GM19324 (cell line): ENCODE results near the gene DPM2.

ENCODE experiments used
- ATAC-seq: cut with Tn5 transposase; IDR thresholded peaks from one replicate; pipeline ENCODE4 v1.9.1; 2021; ENCODE audit warnings: mild to moderate bottlenecking, moderate library complexity; ENCODE audit not compliant: unreplicated experiment, low FRiP score

Gene DPM2

GRCh38 chr9:127937388-127938297 is at the start of gene DPM2:
TSS of gene DPM2 (minus strand) at chr9:127937854. CDS start at chr9:127937820, 34 bp downstream.
- peak; percentile 86 for ATAC-seq

GRCh38 chr9:127987103-127987614 is 49.5 kb upstream of the DPM2 start:
- ATAC-seq = no peak

GRCh38 chr9:127985011-127985410 is 47.4 kb upstream of the DPM2 start:
- ATAC-seq = no peak

- no peak for ATAC-seq
These were observed 46.2 kb upstream of the DPM2 start for GRCh38 chr9:127983847-127984289.

- no peak for ATAC-seq
These were observed 45.3 kb upstream of the DPM2 start for GRCh38 chr9:127982912-127983311.

GRCh38 chr9:127981559-127982121 is 44.0 kb upstream of the DPM2 start:
- no peak for ATAC-seq

- peak; percentile 79 for ATAC-seq
These were observed 43.3 kb upstream of the DPM2 start, which contains the start of gene EEIG1 for GRCh38 chr9:127980706-127981558. TSS of gene EEIG1 (minus strand) at chr9:127980989. CDS start at chr9:127980137, 852 bp downstream.

GRCh38 chr9:127980060-127980705 is 42.5 kb upstream of the DPM2 start:
- peak; percentile 45 for ATAC-seq

- peak; percentile 13 for ATAC-seq
These were observed 41.8 kb upstream of the DPM2 start for GRCh38 chr9:127979333-127980059.

- ATAC-seq = no peak
These were observed 41.3 kb upstream of the DPM2 start for GRCh38 chr9:127979015-127979332.

GRCh38 chr9:127977884-127978647 is 40.4 kb upstream of the DPM2 start:
- ATAC-seq = no peak

- ATAC-seq = no peak
These were observed 39.6 kb upstream of the DPM2 start for GRCh38 chr9:127977009-127977883.

GRCh38 chr9:127976498-127976897 is 38.8 kb upstream of the DPM2 start:
- no peak for ATAC-seq

- ATAC-seq = no peak
These were observed 38.0 kb upstream of the DPM2 start for GRCh38 chr9:127975376-127976315.

GRCh38 chr9:127974769-127975261 is 37.2 kb upstream of the DPM2 start:
- ATAC-seq = no peak

- no peak for ATAC-seq
These were observed 36.5 kb upstream of the DPM2 start for GRCh38 chr9:127974001-127974768.
